ENCODE data around the gene C22orf15. TPM values are rescaled to one million over a fixed set of nuclear protein-coding genes. Genes with fewer than 3 reads are reported as not detected.
A peak's percentile ranks its signal among the peaks of the same experiment; 100 is the strongest.

Gene C22orf15
- total RNA-seq, 1 donor, result 0.72 TPM

GRCh38 chr22:23791738-23792645 lies 29.2 kb downstream of the C22orf15 start:
- no peak overlapping the region for H3K4me3 ChIP-seq (ENCODE audit: insufficient read depth, low read length)
- no peaks in the 10 kb centered on the region for H3K9me3 ChIP-seq (ENCODE audit: low read depth, low read length)
- peaks cover 62% of the 10 kb centered on the region for H4K20me1 ChIP-seq (ENCODE audit: insufficient read depth, low read length)
- peak overlapping the region; percentile 67 for H3K27ac ChIP-seq (ENCODE audit: low read depth, low read length)
- peaks cover 21% of the 10 kb centered on the region for H3K4me1 ChIP-seq (ENCODE audit: insufficient read depth, low read length)
- peaks cover 48% of the 10 kb centered on the region for H3K36me3 ChIP-seq (ENCODE audit: insufficient read depth, low read length)
- TF ChIP-seq CTCF (IDR thresholded peaks at IDR 0.05; ENCODE audit: extremely low read depth, low read depth, low read length), result no peak
- no peak overlapping the region for H3K4me2 ChIP-seq (ENCODE audit: insufficient read depth, low read length)
- H3K27me3 ChIP-seq (ENCODE audit: insufficient read depth, low read length), result no peaks in the 10 kb centered on the region
- peak; percentile 42 for DNase-seq (ENCODE audit: insufficient read length, low spot score, missing footprints)
- H2AFZ ChIP-seq (ENCODE audit: low read length), result no peak overlapping the region
- H3K79me2 ChIP-seq (ENCODE audit: insufficient read depth, low read length), result peaks cover 64% of the 10 kb centered on the region

GRCh38 chr22:23793326-23793725 lies 30.5 kb downstream of the C22orf15 start:
- Histone ChIP-seq H4K20me1 (ENCODE audit: insufficient read depth, low read length) (peaks cover 54% of the 10 kb centered on the region), H3K4me1 (ENCODE audit: insufficient read depth, low read length) (peaks cover 15% of the 10 kb centered on the region), H3K4me2 (ENCODE audit: insufficient read depth, low read length) (no peak overlapping the region), H3K4me3 (ENCODE audit: insufficient read depth, low read length) (no peak overlapping the region), H3K27me3 (ENCODE audit: insufficient read depth, low read length) (no peaks in the 10 kb centered on the region), H3K27ac (ENCODE audit: low read depth, low read length) (no peak overlapping the region), H3K79me2 (ENCODE audit: insufficient read depth, low read length) (peaks cover 52% of the 10 kb centered on the region), H2AFZ (ENCODE audit: low read length) (no peak overlapping the region), H3K36me3 (ENCODE audit: insufficient read depth, low read length) (peaks cover 54% of the 10 kb centered on the region), H3K9me3 (ENCODE audit: low read depth, low read length) (no peaks in the 10 kb centered on the region)
- peak; percentile 38 for DNase-seq (ENCODE audit: insufficient read length, low spot score, missing footprints)
- TF ChIP-seq CTCF (IDR thresholded peaks at IDR 0.05; ENCODE audit: extremely low read depth, low read depth, low read length), result no peak

GRCh38 chr22:23796461-23796860 lies 33.7 kb downstream of the C22orf15 start:
- H2AFZ ChIP-seq (ENCODE audit: low read length), result no peak overlapping the region
- no peaks in the 10 kb centered on the region for H3K9me3 ChIP-seq (ENCODE audit: low read depth, low read length)
- no peaks in the 10 kb centered on the region for H3K4me1 ChIP-seq (ENCODE audit: insufficient read depth, low read length)
- TF ChIP-seq CTCF (IDR thresholded peaks at IDR 0.05; ENCODE audit: extremely low read depth, low read depth, low read length), result no peak
- no peak overlapping the region for H3K27ac ChIP-seq (ENCODE audit: low read depth, low read length)
- H3K4me3 ChIP-seq (ENCODE audit: insufficient read depth, low read length), result no peak overlapping the region
- peaks cover 29% of the 10 kb centered on the region for H4K20me1 ChIP-seq (ENCODE audit: insufficient read depth, low read length)
- DNase-seq (ENCODE audit: insufficient read length, low spot score, missing footprints), result peak; percentile 79
- H3K4me2 ChIP-seq (ENCODE audit: insufficient read depth, low read length), result no peak overlapping the region
- no peaks in the 10 kb centered on the region for H3K27me3 ChIP-seq (ENCODE audit: insufficient read depth, low read length)
- peaks cover 68% of the 10 kb centered on the region for H3K36me3 ChIP-seq (ENCODE audit: insufficient read depth, low read length)
- H3K79me2 ChIP-seq (ENCODE audit: insufficient read depth, low read length), result peaks cover 21% of the 10 kb centered on the region

Measured in osteoblast (primary cell).